HCT116 (cell line): Measurements from ENCODE around the gene SMR3A.

Experiments
- ATF3 ChIP-seq: IDR thresholded peaks from 2 replicates; pipeline ENCODE4 v1.6.1; 2012
- CTCF ChIP-seq, 3 experiments: fragments of 200-600 bp in 1 of 3; sonication (generic) in 1 of 3; IDR thresholded peaks in 2 of 3; conservative IDR thresholded peaks in 1 of 3; 2 replicates each; pipeline ENCODE4 v1.5.1; 2012 to 2017; ENCODE audit warnings: low read depth in 2 of 3, low read length in 2 of 3, antibody characterized with exemption in 1 of 3, borderline replicate concordance in 1 of 3, control low read depth in 1 of 3, mild to moderate bottlenecking in 1 of 3, mixed read lengths in 1 of 3, mixed run types in 1 of 3, moderate library complexity in 1 of 3; ENCODE audit not compliant: insufficient read depth in 1 of 3
- EZH2phosphoT487 ChIP-seq: fragments of 200-600 bp; IDR thresholded peaks from 2 replicates; pipeline ENCODE4 v1.6.1; 2018; ENCODE audit warnings: antibody characterized with exemption, borderline replicate concordance
- JUND ChIP-seq: IDR thresholded peaks from 2 replicates; pipeline ENCODE4 v1.6.1; 2012
- POLR2A ChIP-seq: IDR thresholded peaks from 2 replicates; pipeline ENCODE4 v1.7.0; 2011; ENCODE audit warnings: borderline replicate concordance; ENCODE audit not compliant: insufficient read depth, insufficient read length; ENCODE audit errors: extremely low read depth
- RAD21 ChIP-seq: IDR thresholded peaks from 2 replicates; pipeline ENCODE4 v1.6.1; 2012; ENCODE audit warnings: low read depth, mild to moderate bottlenecking
- TCF7L2 ChIP-seq: IDR thresholded peaks from 2 replicates; pipeline ENCODE4 v1.7.0; 2011; ENCODE audit warnings: borderline replicate concordance, inconsistent platforms; ENCODE audit not compliant: insufficient read depth, insufficient read length; ENCODE audit errors: extremely low read depth
- TF ChIP-seq, protein P1 (sequence below): IDR thresholded peaks from 2 replicates; pipeline ENCODE4 v1.6.1; 2012
- TF ChIP-seq, protein P2 (sequence below): IDR thresholded peaks from 2 replicates; pipeline ENCODE4 v1.6.1; 2012; ENCODE audit warnings: low read depth

- no peak for TF ChIP-seq CTCF (IDR thresholded peaks at IDR 0.05 in 2 of 3, conservative IDR thresholded peaks at IDR 0.05 in 1 of 3; ENCODE audit: borderline replicate concordance in 1 of 3, insufficient read depth in 1 of 3, low read depth in 2 of 3, low read length in 2 of 3)
- TF ChIP-seq ATF3 = no peak
- TF ChIP-seq TCF7L2 = no peak
- no peak for TF ChIP-seq POLR2A
- TF ChIP-seq EZH2phosphoT487 = no peak
- no peak for TF ChIP-seq JUND
- TF ChIP-seq, protein P1, sequence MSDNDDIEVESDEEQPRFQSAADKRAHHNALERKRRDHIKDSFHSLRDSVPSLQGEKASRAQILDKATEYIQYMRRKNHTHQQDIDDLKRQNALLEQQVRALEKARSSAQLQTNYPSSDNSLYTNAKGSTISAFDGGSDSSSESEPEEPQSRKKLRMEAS = no peak
- no peak for TF ChIP-seq RAD21
- TF ChIP-seq, protein P2, sequence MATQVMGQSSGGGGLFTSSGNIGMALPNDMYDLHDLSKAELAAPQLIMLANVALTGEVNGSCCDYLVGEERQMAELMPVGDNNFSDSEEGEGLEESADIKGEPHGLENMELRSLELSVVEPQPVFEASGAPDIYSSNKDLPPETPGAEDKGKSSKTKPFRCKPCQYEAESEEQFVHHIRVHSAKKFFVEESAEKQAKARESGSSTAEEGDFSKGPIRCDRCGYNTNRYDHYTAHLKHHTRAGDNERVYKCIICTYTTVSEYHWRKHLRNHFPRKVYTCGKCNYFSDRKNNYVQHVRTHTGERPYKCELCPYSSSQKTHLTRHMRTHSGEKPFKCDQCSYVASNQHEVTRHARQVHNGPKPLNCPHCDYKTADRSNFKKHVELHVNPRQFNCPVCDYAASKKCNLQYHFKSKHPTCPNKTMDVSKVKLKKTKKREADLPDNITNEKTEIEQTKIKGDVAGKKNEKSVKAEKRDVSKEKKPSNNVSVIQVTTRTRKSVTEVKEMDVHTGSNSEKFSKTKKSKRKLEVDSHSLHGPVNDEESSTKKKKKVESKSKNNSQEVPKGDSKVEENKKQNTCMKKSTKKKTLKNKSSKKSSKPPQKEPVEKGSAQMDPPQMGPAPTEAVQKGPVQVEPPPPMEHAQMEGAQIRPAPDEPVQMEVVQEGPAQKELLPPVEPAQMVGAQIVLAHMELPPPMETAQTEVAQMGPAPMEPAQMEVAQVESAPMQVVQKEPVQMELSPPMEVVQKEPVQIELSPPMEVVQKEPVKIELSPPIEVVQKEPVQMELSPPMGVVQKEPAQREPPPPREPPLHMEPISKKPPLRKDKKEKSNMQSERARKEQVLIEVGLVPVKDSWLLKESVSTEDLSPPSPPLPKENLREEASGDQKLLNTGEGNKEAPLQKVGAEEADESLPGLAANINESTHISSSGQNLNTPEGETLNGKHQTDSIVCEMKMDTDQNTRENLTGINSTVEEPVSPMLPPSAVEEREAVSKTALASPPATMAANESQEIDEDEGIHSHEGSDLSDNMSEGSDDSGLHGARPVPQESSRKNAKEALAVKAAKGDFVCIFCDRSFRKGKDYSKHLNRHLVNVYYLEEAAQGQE = no peak
Observed at GRCh38 chr4:70336043-70336442, 24.5 kb upstream of the SMR3A start.
